RKO (cell line): ENCODE measurements around the gene TCHH.
A peak's percentile ranks its signal among the peaks of the same experiment; 100 is the strongest.
"Not testable (repeated sequence)": the region's sequence is repeated elsewhere in the genome, so short reads cannot be mapped to it uniquely, and the experiment has no call there.

Source experiments
- DNase-seq: peaks from one replicate; pipeline ENCODE4 v3.0.0-alpha.2; 2016; ENCODE audit warnings: low spot score

TCHH gene

DNA sequence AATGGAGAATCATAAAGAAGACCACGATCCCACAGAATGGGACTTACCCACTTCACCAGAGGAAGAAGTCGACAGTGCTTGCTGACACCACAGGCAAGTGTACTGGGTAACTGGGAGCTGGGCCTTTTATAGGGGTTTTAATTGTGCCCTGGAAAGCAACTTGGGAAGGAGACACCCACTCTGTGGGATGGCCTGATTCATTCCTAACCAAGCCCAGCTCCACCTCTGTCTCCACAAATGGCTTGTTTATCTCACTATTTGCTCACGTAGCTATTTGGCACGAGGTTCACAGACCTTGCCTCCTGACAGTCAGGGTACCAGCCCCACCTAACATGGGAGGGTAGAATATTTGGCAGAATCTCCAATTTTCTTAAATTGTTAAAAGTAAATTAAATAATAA, at the start of gene TCHH:
TSS of gene TCHH (minus strand) at position 101 of the 400 bp plus-strand sequence. CDS start 1,364 bp downstream, outside the sequence.
- no peak for DNase-seq

- no peak for DNase-seq
Measured at GRCh38 chr1:152164517-152165136, 49.4 kb upstream of the TCHH start.

DNA sequence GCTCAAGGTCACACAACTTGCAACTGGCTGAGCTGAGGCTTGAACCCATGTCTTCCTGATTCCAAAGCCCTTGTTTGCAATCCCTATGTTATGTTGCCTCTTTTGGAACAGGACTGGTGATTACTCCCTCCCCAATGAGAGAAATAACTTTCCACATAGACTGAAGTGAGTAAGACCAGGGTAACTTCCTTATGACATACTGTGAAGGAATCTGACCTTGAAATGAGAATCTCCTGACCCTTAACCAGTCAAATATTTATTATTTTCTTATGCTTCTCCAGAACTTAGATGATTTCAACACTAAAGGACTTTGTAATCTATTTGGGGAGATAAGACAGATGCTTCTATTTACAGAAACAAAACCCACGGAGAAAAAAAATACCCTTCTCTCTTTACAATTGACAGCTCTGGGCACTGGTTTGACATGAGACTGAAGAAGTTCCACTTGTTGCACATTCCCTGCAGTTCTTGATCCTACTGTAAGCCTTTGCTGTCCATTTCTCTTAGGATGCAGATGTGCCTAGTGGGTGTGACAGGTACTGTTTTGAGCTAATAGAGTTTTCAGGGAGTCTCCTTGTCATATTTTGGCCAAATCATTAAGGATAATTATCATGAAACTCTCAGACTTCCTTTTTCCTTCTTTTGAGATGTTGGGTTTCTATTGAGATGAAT, 47.7 kb upstream of the TCHH start:
- peak; percentile 90 for DNase-seq

DNA sequence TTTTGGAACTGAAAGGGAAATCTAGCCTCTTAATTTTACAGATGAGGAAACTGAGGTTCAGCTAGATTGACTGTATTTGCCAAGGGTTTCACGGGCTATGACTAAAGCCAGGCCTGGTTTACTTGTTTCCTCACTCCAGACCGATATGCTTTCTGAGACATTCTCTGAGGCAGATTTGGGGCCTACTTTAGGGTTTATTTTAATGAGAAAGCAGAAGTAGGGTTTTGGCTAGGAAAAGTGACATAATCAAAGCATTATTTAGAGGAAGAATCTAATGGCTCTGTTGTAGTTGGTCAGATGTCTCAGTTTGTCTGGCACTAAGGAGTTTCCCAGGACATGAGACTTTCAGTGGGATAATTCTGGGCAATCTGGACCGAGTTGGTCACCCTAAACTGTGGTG, 45.3 kb upstream of the TCHH start:
- no peak for DNase-seq

DNA sequence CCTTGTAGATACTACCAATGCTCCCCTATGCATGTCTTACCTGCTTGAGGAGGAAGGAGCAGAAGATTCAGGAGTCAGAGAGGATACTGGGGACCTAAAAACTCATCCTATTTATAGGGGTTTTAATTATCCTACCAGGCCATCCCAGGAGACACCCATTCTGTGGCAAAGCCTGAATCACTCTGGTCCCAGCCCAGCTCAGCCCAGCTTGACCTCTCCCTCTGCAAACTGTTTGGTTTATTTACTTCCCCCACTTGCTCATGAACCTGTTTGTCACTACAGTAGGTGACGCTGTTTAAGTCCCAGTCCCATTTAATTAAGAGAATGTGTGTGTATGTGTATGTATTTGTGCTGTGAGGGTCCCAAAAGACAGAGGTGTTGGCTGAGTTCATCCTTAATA, 43.9 kb upstream of the TCHH start, which contains the start of gene RPTN:
TSS of gene RPTN (minus strand) at position 85 of the 400 bp plus-strand sequence. CDS start 1,339 bp downstream, outside the sequence.
- no peak for DNase-seq

GRCh38 chr1:152153996-152154395, 38.8 kb upstream of the TCHH start:
- DNase-seq: no peak

DNA sequence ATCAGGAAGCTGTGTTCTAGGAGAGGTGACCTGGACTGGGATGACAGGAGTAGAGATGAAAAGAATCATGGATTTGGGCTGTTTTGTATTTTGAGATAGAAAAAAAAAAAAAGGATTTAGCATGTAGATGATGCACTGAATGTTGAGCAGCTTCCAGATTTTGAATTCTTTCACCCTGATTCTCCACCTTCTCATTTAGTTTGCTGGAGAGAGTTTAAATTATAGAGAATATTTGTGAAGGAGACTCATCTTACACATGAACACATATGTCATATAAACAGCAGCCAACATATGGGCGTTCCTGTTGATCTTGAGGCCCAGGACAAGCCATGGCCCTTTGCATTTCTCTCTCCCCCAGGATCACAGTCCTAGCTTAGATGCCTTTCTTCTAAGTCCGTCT, 36.4 kb upstream of the TCHH start:
- no peak for DNase-seq

DNA sequence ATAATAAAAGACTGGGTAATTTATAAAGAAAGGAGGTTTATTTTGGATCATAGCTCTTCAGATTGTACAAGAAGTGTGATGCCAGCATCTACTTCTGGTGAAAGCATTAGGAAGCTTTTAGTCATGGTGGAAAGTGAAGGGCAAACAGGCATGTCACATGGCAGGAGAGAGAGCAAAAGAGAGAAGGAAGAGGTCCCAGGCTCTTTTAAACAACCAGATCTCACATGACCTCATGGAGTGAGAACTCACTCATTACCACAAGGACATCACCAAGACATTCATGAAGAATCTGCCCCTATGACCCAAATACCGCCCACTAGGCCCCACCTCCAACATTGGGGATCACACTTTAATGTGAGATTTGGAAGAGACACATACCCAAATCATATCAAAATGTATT, 33.7 kb upstream of the TCHH start:
- DNase-seq: no peak

DNA sequence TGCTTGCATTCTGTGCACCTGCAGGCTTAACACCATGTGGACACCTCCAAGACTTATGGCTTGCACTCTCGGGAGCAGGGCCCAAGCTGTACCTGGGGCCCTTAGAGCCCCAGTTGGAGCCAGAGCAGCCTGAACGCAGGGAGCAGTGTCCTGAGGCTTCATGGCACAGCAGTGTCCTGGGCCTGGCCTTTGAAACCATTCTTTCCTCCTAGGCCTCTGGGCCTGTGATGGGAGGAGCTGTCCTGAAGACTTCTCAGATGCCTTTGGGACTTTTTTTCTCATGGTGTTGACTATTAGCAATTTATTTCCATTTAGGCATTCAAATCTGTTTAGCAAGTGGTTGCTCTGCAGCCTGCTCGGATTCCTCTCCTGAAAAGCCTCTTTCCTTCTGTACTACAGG, 32.8 kb upstream of the TCHH start:
- no peak for DNase-seq

DNA sequence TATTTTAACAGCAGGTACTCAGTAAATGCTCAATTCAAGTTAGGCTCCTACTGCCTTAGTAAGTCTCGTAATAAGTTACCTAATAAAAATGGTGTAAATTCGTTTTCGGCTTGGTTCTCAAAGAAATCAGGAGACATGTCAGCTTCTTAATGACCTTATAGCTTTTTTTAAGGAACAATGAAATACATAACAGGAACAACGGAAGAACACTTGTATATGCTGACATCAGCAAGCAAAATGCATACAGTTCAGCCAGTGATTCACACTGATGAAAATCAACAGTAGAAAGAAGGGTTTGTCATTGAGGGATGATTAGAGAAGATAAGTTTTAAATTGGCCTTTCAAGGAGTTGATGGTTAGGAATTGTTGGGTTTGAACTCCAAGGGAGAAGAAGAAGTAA, 30.5 kb upstream of the TCHH start:
- no peak for DNase-seq

- not testable (repeated sequence) for DNase-seq
Measured at GRCh38 chr1:152144674-152145183, 29.5 kb upstream of the TCHH start.

DNA sequence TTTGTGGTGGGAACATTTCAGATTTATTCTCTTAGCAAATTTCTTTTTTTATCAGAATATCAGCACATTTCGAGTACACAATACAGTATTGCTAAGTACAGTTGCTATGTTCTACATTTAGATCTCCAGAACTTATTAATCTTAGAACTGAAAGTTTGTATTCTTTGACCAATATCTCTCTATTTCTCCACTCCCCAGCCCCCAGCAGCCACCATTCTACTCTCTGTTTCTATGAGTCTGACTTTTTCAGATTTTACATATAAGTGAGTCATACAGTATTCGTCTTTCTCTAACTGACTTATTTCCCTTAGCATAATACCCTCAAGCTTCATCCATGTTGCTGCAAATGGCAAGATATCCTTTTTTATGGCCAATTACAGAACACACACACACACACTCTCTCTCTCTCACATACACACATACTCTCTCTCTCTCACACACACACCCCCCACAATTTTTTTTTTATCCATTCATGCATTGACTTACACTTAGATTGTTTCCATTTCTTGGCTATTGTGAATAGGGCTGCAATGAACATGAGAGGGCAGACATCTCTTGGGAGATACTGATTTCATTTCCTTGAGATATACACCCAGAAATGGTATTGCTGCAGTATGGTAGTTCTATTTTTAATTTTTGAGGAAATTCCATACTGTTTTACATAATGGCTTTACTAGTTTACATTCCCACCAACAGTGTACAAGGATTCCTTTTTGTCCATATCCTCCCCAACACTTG, 28.1 kb upstream of the TCHH start:
- no peak for DNase-seq

- DNase-seq: peak; percentile 71
Measured at GRCh38 chr1:152141971-152142584, 26.8 kb upstream of the TCHH start.

- DNase-seq: no peak
Measured at GRCh38 chr1:152137215-152137614, 22.0 kb upstream of the TCHH start.

GRCh38 chr1:152130186-152130585, 14.9 kb upstream of the TCHH start:
- DNase-seq: no peak

DNA sequence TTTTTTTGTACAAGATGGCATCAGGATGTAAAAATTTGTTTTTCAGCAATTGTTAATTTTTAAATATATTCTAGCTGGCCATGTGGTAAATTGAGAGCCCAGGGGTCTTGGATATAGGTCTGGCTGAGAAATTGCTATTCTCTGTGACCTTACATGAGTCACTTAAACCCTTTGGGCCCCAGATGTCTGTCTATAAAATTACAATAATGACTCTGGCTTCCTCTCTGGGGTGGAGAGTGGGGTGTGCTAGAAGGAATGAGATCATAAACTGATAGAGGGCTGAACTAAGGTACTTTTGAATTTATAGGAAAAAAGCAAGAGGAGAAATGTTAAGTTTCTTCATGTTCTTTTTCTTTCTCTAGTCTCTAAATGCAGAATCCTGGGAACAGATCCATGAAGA, 12.4 kb upstream of the TCHH start:
- DNase-seq: no peak

DNA sequence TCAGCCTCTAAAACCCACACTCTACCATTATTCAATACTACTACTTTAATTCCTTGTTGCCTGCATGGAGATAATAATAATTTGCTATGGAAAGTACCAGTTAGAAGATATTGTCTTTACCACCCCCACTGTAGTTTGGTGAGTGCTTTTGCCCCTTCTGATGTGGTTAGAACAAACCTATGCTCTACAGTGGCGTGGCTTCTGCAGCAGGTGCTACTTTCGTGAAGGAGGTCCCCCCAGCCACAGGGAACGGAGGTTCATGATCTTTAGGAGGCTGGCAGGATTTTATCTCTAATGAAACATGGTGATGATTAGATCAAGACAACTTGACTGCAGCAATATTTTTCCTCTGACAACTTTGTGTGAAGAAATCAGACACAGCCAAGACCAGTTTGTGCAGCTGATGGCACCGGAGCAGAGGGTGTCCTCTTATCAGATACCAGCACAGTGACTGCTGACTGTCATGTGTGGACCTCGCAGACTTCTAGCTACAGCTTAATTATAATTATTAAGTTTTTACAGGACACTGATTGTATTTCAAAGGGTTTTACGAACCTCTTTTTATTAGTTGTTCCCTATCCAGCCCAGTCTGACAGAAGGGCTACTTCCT, 10.7 kb upstream of the TCHH start:
- DNase-seq: no peak

- DNase-seq: no peak
Measured at GRCh38 chr1:152118915-152119314, 3.7 kb upstream of the TCHH start.

- no peak for DNase-seq
Measured at GRCh38 chr1:152112885-152113432, 2.3 kb downstream of the TCHH start.

DNA sequence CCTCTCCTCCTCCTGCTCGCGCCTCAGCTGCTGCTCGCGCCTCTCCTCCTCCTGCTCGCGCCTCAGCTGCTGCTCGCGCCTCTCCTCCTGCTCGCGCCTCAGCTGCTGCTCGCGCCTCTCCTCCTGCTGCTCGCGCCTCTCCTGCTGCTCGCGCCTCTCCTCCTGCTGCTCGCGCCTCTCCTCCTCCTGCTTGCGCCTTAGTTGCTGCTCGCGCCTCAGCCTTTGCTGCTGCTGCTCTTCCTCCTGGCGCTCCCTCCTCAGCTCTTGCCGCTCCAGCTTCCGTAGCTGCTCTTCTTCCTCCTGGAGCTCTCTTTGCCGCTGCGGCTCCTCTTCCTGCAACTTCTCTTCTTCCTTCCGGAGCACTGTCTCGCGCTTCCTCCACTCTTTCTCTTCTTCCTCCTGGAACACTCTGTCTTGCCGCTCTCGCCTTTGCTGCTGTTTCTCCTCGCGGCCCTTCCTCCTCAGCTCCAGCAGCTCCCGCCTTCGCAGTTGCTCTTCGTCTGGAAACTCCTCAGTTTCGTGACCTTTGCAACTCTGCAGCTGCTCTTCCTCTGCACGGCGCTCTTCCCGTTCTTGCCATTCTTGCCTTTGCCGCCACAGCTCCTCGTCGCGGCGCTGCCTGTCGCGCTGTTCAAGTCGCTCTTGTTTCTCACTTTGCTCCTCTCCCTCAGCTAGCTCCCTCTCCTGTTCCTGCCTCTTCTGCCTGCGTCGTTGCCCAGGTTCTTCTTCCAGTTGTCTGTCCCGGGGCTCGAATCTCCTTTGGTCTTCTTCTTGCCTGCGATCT, 3.0 kb downstream of the TCHH start:
- no peak for DNase-seq

DNA sequence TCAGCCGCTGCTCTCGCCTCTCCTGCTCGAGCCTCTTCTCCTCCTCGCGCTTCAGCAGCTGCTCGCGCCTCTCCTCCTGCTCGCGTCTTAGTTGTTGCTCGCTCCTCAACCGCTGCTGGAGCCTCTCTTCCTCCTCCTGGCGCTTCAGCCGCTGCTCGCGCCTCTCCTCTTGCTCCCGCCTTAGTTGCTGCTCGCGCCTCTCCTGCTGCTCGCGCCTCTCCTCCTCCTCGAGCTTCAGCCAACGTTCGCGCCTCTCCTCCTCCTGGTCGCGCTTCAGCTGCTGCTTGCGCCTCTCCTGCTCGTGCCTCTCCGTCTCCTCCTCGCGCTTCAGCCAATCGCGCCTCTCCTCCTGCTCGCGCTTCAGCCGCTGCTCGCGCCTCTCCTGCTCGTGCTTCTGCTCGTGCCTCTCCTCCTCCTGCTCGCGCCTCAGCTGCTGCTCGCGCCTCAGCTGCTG, 3.7 kb downstream of the TCHH start:
- no peak for DNase-seq
